ENCODE measurements around the gene NSL1.
A peak's percentile ranks its signal among the peaks of the same experiment; 100 is the strongest.

The NSL1 gene

DNA sequence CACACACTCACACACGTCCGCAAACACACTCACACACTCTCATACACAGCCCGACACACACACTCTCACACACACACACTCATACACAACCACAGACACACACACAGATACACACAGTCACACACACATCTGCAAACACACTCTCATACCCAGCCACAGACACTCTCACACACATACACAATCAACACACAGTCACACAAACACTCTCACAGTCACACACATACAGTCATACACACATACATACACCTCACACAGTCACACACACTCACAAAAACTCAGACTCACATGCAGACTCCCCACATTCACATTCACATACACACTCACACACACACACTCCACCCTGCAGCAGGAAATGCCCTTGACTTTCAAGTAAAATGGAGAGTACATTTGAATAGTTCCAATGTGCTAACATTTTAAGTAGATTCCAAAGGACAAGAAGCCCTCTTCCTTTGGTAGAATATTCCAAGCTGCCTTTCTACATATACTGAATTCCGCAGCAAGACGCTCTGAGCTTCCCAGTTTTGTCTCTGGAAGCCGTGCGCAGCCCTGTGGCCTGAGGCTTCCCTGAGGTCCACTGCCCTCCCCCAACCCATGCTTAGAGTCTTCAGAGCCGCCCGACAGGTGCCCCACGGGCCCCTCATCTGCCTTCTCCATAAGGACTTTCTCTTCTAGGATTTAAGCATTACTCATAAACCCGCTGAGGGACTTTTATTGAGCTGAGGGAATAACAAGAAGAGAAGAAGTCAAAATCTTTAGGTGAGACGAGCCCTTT, 101.6 kb downstream of the NSL1 start:
- intact Hi-C loops (cut with DNase I) = no loop called here

DNA sequence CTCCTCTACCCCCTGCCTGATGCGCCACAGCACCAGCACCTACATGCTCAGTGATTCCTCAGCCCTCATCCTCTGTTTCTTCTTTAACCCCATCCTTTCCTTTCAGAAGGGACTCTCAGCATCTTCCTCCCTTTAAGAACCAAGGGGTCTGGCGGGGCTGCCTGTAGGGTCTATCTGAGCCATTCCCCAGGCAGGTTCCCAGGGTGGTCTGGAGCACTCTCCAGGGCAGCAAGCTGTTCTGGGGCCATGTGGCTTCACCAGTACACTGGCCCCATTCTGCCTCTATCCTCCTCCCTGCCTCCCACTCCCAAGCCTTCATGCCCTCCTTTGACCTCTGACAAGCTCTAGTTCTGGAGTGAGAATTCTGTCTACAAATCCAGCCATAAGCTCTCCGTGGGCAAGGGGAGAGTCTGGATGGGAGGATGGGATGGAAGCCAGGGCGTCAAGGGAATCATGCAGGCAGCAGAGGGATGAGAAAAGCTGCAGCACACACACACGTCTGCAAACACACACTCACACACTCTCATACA, 102.3 kb downstream of the NSL1 start:
- intact Hi-C loops (cut with DNase I) = no loop called here

More for the DNA sequence above, 101.6 kb downstream of the NSL1 start:
- DNase-seq = peak in 1 of 10 donors; percentile 7

DNA sequence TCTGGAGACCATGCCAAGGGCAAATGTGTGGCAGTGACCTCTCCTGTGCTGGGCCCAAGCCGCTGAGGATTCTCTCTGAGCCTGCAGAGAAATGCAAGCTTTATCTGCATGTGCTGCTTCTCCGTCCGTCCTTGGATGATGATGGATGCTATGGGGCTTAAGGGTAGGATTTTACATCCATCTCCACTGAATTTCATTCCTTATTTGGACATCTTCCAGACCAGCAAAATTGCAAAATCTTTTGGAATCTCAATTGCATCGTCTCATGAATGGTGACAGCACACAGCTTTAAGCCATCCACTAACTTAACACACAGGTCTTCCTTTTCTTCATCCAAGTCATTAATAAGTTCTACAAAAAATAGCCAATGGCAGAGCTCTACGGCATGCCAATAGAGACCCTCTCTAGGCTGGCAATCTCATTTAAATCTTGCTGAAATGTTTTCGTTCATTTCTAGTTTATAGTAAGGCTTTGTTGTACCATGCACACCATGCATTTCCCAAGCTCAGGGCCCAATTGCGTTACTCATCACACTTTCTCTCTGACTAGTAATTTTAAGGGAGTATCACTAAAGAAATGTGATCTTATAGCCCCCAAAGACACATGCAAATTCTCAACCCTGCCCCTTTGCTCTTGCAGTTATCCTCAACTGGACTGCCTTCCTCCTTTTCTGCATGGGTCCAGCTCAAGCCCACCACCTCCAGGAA, 103.1 kb downstream of the NSL1 start:
- DNase-seq = peak in 1 of 10 donors; percentile 52
- intact Hi-C loops (cut with DNase I) = no loop called here

More for the DNA sequence above, 102.3 kb downstream of the NSL1 start:
- peak in 1 of 10 donors; percentile 26 for DNase-seq

DNA sequence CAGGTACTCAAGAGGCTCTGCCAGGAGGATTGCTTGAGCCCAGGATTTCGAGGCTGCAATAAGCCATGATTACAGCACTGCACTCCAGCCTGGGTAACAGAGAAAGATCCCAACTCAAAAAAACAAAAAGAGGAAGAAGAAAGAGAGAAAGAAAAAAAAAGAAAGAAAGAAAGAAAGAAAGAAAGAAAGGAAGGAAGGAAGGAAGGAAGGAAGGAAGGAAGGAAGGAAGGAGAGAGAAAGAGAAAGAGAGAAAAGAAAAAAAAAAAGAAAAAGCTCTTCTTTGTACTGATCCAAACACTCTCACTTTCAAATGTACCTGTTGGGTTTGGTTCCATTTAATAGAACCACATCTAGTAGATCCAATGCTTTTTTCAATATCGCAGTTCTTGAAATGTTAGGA, 103.8 kb downstream of the NSL1 start:
- no peak for DNase-seq
- intact Hi-C loops (cut with DNase I) = no loop called here

DNA sequence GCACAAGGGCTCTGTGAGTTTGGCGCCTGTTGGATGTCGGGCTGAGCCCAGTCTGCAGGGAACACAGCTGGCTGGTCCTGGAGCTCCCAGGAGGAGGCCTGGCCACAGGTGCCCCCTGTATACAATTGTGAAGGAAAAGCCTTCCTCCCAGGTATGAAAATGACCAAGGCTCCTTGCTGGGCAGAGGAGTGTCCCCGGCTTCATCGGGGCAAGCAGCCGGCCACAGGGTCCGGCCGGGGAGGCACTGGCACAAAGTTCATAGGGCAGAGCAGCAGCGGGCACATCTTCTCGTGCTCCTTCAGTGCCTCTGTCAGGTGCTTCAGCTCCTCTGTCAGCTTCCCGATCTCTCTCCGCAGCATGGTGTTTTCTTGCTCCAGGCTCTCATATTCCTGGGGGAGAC, 105.0 kb downstream of the NSL1 start:
- DNase-seq = no peak
- intact Hi-C loops (cut with DNase I) = no loop called here

DNA sequence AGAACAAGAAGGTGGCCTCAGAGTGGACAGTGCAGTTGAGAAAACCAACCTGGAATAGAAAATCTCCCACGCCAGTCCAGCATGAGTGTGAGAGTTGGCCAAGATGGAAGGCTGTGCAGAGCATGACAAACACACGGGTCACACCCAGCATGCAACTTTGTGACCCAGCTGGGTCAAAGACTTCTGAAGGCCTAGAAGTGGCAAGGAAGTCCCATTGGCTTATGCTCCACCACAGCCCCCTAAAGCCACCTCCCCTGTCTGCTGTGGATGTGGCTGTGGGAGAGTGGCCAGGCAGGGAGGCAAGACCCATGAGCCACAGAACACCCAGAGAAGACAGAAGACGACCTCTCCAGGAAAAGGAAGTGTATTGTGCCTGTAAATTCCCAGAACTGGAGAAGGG, 105.5 kb downstream of the NSL1 start:
- no peak for DNase-seq
- intact Hi-C loops (cut with DNase I) = no loop called here

DNA sequence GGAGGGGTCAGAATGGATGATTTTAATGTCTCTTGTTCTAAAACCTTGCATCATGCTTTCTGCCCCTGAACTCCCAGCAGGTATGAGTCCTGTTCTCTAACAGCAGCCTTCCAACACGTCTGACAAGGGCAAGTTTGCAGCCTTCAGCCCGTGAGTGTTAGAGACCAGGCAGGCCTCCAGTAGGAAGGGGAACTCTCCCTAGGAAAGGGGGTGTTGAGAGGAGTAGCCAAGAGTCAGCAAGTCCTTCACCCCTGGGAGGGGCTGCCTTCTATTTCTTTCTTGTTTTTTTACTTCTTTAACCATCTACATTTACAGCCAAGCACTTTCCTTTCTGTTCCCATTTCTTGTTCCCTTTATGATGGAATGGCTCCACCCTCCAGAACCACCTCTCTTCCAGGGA, 106.1 kb downstream of the NSL1 start:
- intact Hi-C loops (cut with DNase I) = no loop called here
- no peak for DNase-seq

DNA sequence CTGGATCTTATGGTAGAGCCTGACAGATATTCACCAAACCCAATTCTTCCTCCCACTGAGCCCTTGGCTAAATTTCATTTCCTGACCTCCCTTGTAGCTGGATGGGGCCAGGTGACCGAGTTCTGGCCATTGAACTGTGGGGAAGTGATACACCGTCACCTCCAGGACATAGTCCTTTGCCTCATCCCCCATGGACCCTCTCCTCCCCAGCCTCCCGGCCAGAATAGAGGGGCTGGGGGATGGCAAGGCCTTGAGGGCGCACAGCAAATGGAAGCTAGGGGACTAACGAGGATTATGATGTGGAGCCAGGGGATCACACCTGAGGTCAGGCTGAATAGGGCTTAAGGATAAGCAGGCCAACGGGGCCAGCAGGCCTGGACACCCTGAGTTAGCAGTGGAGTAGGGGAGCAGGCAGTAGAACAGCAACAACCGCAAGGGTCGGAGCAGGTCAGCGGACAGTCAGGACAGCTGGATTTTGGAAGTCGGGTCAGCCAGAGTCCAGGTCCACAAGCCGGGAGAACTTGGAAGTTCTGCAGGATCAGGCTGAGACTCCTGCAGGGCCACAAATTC, 107.0 kb downstream of the NSL1 start:
- intact Hi-C loops (cut with DNase I) = no loop called here
- no peak for DNase-seq

DNA sequence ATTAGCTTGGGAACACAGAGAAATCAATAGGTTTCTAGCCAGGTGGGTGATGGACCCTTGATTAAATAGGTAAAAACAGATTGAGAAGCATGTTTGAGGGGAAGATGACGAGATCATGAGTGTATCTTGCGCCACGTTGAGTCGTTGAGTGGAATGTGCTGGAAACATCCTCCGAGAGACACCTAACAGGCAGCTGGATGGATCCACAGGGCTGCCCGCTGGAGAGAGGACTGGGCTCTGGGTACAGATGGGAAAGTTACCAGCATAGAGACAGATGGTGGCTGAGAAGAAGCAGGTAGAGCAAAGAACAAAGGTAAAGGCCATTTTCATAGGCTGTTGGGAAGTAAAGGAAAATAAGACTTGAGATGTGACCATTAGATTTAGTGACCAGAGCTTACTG, 107.5 kb downstream of the NSL1 start:
- no peak for DNase-seq
- intact Hi-C loops (cut with DNase I) = no loop called here

DNA sequence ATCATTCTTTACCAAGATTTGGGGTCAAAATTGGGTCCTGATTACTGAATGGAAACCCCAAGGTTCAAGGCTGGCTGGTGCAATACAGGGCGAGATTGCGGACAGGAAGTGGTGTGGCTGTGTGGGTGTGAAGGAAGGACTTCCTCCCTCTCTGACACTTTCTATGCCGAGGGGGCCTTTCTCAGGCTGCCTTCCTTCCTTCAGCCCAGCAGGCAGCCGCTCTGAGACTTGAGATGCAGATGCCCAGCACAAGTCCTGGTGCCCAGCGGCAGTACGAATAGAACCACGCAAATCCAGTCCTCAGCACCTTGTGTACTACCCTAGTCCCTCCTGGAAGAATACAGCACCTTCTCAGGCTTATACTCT, 108.2 kb downstream of the NSL1 start:
- intact Hi-C loops (cut with DNase I) = no loop called here
- peak in 1 of 10 donors; percentile 32 for DNase-seq

DNA sequence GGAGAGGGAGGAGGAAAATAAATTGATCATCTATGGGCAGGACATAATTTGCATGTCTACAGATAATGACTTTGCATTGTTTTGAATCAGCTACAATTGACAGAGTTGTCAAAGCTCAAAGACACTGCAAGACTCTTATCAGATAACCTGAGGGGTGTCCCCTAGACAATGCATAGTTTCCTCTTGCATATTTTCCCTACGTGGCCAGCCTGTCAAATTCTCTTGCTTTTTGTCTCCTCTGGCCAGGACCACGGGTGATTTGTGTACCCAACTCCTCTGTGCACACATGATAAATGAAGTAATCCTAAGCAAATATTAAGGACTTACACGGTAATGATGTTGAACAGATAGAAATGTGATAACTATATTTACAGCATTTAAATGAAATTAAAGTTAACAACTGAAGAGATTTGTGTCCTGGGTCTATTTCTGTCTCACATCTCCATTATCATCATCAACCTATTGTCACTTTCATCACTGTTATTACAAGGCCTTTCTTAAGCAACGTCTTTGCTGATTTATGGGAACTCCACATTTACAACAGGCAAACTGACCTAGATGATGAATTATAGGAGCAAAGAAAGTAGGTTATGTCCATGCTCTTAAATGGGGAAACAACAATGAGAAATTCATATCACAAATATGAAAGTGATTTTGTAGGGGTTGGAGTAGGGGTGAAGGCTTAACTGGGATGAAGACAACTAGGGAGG, 110.7 kb downstream of the NSL1 start:
- no peak for DNase-seq
- intact Hi-C loops (cut with DNase I) = no loop called here

DNA sequence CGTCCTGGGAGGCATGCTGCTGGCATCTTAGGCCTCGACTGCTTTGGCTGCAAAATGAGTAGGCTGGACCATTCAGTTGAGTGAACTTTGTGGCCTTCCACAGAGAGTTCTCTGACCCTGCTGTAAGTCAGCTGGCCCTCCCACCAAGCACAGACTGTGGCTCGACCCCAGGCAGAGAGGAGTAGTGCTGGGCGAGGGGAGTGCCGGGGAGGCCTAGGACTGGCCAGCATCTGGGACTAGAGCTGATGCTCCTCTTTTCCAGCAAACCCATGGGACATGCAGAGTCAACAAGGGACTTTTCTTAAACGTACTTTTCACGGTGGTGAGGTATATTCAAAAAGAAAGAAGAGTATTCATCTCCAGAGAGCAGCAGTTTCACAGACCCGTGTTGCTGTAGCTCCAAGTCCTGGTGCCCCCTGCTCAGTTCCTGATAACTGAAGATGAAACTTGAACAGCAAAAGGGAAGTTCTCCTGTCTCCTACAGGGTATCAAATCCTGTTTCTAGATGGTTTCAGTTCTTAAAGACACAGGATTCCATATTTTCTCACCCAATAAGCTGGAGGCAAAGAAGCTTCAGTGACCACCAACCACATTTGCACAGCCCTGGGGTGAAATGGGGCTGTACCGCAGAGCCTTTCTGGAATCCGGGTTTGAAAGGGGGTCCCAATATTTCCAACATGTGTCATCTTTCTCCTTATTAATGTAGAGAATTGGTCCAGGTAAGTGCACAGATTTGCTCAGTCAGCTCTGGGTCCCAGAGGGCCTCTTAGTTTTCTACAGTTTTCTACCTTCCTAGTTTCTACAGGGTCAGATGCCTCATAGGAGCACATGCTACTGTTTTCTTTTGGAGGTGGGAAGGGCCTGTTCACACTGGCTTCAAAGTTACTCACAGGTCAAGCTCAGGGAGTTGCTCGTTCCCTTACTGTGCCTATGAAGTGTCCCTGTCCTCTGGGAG, 112.8 kb downstream of the NSL1 start:
- intact Hi-C loops (cut with DNase I) = no loop called here
- DNase-seq = no peak

DNA sequence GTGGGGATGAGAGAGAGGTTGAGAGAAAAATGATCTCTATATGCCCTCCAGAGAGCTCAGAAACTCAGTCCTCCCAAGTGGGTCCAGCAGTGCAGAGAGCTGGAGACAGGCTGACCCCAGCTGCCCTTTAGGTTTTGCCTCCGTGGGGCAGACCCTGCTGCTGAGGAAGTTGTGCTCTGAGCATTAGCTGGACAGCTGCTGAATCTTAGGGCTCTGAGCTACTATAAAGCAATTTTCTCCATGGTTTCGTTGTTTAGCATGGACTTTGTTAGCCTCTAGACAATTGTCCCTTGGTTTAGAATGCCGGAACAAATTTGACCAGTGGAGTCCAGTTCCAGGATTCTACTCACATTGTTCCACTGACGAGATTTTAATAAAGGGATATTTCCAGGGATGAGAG, 114.0 kb downstream of the NSL1 start:
- intact Hi-C loops (cut with DNase I) = no loop called here
- no peak for DNase-seq

DNA sequence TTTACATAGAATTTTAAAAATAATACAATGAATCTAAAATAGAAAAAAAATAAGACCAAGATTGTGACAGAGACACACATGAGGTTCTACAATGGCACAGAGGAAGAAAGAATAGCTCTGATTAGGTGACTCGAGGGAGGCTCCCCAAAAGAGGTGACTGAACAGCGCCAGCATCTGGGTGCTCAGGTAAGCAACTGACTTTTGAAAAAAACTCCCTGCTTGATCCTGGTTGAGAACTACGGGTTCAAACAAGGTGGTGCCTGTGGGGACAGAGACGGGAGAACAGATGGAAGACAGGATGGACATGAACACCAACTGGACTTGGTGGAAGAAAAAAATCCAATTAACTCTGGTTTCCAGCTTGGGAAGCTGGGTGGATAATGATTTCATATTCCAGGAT, 114.4 kb downstream of the NSL1 start:
- no peak for DNase-seq
- intact Hi-C loops (cut with DNase I) = no loop called here

All from posterior cingulate gyrus (tissue), 11 donors.